DMS 273 (cell line): ENCODE data around the gene TMEM95.
A peak's percentile ranks its signal among the peaks of the same experiment; 100 is the strongest.

Source experiments
- DNase-seq: peaks from one replicate; lab custom pipeline; 2025; ENCODE audit not compliant: unreplicated experiment; lab: John Stamatoyannopoulos, UW

Gene TMEM95

DNA sequence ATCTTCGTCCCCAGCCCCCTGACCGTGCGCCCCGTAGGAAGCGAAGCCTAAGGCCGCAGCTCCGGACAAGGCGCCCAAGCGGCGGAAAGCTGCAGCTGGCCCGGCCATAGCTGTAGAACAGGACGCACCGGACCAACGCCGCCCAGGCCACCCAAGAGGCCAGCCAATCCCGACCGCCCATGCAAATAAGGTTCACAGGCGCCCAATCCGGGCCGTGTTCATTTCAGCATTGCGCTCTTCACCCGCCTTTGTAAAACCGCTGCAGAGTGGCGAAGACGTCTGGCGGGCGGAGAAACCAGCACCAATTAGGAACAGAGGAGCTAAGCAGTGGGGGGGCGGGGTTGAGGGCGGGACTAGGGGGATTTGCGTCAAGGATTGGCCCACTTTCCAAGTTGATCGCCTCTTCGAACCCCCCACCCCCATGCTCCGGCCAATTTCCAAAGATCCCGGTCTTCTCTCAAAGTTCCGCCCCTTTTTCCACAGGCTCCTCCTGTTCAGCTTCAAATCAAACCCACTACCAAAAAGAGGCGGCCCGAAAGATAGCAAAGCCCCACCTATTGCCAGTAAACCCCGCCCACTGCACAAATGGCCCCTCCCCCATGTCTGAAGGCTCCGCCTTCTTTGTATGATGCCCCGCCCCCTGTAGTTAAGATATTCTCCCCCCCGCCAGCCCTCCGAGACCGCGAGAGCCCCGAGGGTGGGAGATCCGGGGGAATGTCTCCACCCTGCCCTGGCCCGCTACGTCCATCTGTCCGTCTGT, 49.2 kb downstream of the TMEM95 start, which contains the start of gene TMEM256:
TMEM256 (minus strand) TSS at position 121 of the 760 bp plus-strand sequence; CDS start at position 108, 13 bp downstream.
- DNase-seq = peak; percentile 98

GRCh38 chr17:7404737-7405349, 49.9 kb downstream of the TMEM95 start:
- DNase-seq = peak; percentile 60

DNA sequence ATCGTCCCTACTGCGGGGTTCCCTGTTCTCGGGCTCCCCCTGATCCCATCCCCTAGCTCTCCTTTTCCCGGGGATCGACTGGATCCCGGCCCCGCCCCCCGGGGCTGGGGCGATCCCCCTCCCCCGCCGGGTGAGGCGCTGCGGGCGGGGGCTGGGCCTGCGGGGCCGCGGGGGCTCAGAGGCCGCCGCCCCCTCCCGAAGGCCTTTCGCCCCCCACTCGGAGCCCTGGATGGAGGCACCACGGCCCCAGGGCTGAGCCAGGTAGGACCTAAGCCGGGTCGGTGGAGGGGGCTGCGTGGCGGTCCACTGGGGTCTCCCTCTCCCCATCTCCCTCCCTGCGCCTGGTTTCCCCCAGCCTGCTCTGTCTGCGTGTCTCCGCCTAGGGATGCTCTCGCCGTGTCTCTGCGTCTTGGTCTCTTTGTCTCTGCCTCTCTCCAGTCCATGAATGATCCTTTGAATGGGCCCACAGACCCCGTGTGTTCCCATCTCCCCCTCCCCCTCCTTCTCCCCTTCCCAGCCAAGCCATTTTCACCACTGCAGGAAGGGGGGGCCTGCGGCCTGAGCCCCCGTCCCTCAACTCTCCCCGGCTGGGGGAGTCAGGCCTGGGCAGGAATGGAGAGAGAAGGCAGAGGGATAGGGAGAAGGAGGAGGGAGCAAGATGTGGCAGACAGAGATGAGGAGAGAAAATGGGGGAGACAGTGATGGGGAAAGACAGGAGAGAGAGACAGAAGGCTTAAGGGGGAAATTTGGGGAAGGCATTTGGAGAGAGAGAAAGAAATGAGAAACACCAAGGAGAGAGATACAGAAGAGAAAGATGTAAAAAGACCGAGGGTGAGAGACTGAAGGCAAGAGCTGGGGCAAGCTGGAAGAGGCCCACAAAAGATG, 50.6 kb downstream of the TMEM95 start:
- DNase-seq = no peak

- DNase-seq = no peak
Observed at GRCh38 chr17:7406235-7406825, 51.4 kb downstream of the TMEM95 start.
